Measurements from ENCODE around the gene CFAP299. TPM values are rescaled to one million over a fixed set of nuclear protein-coding genes. Genes with fewer than 3 reads are reported as not detected.

Gene CFAP299
- polyA plus RNA-seq, 2 of the 4 experiments (the other 2 are of a cell fraction): not detected

DNA sequence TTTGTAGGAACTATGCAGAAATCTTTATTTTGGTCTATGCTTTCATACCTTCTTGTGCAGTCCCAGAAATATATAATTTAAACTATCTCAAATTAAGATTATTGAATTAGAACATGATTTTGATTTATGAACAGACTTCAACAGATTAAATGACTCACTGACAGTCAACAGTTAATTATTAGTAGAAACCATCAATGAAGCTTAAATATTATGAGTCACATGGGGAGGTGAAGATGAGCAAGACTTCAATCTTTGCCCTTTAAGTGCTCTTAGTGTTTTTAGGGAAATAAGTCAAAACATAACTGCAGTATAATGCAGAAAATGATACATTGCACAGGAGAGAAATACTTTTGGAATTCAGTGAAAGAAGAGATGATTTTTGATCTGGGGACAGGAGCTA, 613.5 kb downstream of the CFAP299 start:
- Histone ChIP-seq H3K4me2 (no peak overlapping the region), H3K27ac (no peak overlapping the region), H3K9me3 (no peaks in the 10 kb centered on the region), H3K4me3 (no peak overlapping the region), H3K4me1 (no peaks in the 10 kb centered on the region)
- TF ChIP-seq TP53 (CRISPR knock-in tag; IDR thresholded peaks at IDR 0.05) (no peak), MYC (IDR thresholded peaks at IDR 0.05; ENCODE audit: borderline replicate concordance, low read length) (no peak), MAZ (IDR thresholded peaks at IDR 0.05; ENCODE audit: borderline replicate concordance, low read depth, low read length) (no peak), HEYL (CRISPR knock-in tag; IDR thresholded peaks at IDR 0.05) (no peak), CBX2 (IDR thresholded peaks at IDR 0.05; ENCODE audit: borderline replicate concordance, low read depth) (no peak), SREBF2 (IDR thresholded peaks at IDR 0.05) (no peak), CHD2 (IDR thresholded peaks at IDR 0.05; ENCODE audit: low read length, partially characterized antibody) (no peak), NFE2L2 (conservative IDR thresholded peaks at IDR 0.05; ENCODE audit: low read length) (no peak), ESRRA (IDR thresholded peaks at IDR 0.05; ENCODE audit: borderline replicate concordance, low read length) (no peak)
- TF ChIP-seq, protein P1, sequence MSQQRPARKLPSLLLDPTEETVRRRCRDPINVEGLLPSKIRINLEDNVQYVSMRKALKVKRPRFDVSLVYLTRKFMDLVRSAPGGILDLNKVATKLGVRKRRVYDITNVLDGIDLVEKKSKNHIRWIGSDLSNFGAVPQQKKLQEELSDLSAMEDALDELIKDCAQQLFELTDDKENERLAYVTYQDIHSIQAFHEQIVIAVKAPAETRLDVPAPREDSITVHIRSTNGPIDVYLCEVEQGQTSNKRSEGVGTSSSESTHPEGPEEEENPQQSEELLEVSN (IDR thresholded peaks at IDR 0.05; ENCODE audit: borderline replicate concordance, low read depth): no peak
- no peak for FAIRE-seq
- no peak for DNase-seq (ENCODE audit: low read depth in 1 of 2, low spot score in 1 of 2)
- ChIA-PET CTCF (no interaction called here), POLR2A (no interaction called here)
- ATAC-seq: no peak

DNA sequence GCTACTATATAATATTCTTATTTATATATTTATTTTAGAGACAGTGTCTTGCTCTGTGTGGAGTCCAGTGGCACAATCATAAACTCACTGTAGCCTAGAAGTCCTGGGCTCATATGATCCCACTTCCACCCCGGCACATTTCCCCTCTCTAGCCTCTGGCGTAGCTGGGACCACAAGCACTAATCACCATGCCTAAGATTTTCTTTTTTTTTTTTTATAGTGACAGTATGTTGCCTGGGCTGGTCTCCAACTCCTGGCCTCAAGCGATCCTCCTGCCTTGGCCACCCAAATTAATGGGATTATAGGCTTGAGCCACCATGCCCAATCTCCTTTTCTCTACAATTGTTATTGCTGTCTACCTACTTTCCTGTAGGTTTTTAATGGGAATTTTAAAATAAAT, 620.9 kb downstream of the CFAP299 start:
- Histone ChIP-seq H3K27ac (no peak overlapping the region), H3K4me1 (no peaks in the 10 kb centered on the region), H3K4me2 (no peak overlapping the region), H3K9me3 (no peaks in the 10 kb centered on the region), H3K4me3 (no peak overlapping the region)
- TF ChIP-seq EP300 (IDR thresholded peaks at IDR 0.05): no peak
- TF ChIP-seq POLR2A (IDR thresholded peaks at IDR 0.05; ENCODE audit: low read length): no peak
- TF ChIP-seq, protein P2, sequence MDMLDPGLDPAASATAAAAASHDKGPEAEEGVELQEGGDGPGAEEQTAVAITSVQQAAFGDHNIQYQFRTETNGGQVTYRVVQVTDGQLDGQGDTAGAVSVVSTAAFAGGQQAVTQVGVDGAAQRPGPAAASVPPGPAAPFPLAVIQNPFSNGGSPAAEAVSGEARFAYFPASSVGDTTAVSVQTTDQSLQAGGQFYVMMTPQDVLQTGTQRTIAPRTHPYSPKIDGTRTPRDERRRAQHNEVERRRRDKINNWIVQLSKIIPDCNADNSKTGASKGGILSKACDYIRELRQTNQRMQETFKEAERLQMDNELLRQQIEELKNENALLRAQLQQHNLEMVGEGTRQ (IDR thresholded peaks at IDR 0.05): no peak
- TF ChIP-seq BHLHE40 (IDR thresholded peaks at IDR 0.05; ENCODE audit: low read depth, low read length): no peak
- TF ChIP-seq HEYL (CRISPR knock-in tag; IDR thresholded peaks at IDR 0.05): no peak
- TF ChIP-seq MYC (IDR thresholded peaks at IDR 0.05; ENCODE audit: borderline replicate concordance, low read length): no peak
- TF ChIP-seq, protein P1 (IDR thresholded peaks at IDR 0.05; ENCODE audit: borderline replicate concordance, low read depth): no peak
- no peak for TF ChIP-seq SREBF2 (IDR thresholded peaks at IDR 0.05)
- TF ChIP-seq ZNF302 (CRISPR knock-in tag; IDR thresholded peaks at IDR 0.05): no peak
- TF ChIP-seq GATA3 (IDR thresholded peaks at IDR 0.05; ENCODE audit: borderline replicate concordance): no peak
- no peak for TF ChIP-seq RARB (CRISPR knock-in tag; IDR thresholded peaks at IDR 0.05)
- CTCF ChIA-PET: no interaction called here
- ATAC-seq (no peak), FAIRE-seq (no peak), DNase-seq (ENCODE audit: low read depth in 1 of 2, low spot score in 1 of 2) (no peak)
- POLR2A ChIA-PET: no interaction called here
- WGBS (ENCODE audit: missing lambda C conversion rate): 34% methylated on average over 3 of the region's 3 CpGs

DNA sequence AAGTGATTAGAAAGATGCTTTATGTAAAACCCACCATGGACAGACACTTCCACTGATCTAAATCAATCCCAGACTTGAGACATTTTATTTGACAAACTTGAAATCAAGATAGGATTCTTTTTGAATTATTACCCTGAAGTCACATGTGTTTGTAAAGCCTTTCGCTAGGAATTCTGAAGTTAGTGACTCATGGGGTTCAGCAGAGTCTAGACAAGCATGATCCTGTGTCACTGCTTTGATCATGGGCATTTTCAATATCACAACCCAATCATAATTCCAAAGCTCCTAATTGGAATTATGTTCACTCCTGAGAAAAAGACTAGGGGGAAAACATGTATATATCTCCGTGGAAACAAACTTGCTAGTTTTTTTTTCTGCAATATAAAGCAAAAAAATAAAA, 627.5 kb downstream of the CFAP299 start:
- Histone ChIP-seq H3K4me2 (no peak overlapping the region), H3K4me3 (no peak overlapping the region), H3K4me1 (no peaks in the 10 kb centered on the region), H3K9me3 (no peaks in the 10 kb centered on the region), H3K27ac (no peak overlapping the region)
- DNase-seq (ENCODE audit: low read depth in 1 of 2, low spot score in 1 of 2): peak in 1 of 2 experiments; percentile 6
- WGBS (ENCODE audit: missing lambda C conversion rate): 0% methylated on average over 2 of the region's 2 CpGs
- CTCF ChIA-PET: no interaction called here
- TF ChIP-seq CEBPB (IDR thresholded peaks at IDR 0.05) (no peak), FOSB (CRISPR knock-in tag; IDR thresholded peaks at IDR 0.05) (no peak), RARB (CRISPR knock-in tag; IDR thresholded peaks at IDR 0.05) (no peak), RNF2 (IDR thresholded peaks at IDR 0.05; ENCODE audit: borderline replicate concordance, low read depth) (no peak), ZFP36 (IDR thresholded peaks at IDR 0.05; ENCODE audit: borderline replicate concordance, partially characterized antibody) (no peak), TFCP2L1 (CRISPR knock-in tag; IDR thresholded peaks at IDR 0.05) (no peak), MAFK (IDR thresholded peaks at IDR 0.05; ENCODE audit: partially characterized antibody) (no peak), HDAC2 (IDR thresholded peaks at IDR 0.05) (no peak), HOXB13 (CRISPR knock-in tag; IDR thresholded peaks at IDR 0.05; ENCODE audit: low read depth) (no peak), KDM5A (IDR thresholded peaks at IDR 0.05) (no peak), FOXS1 (CRISPR knock-in tag; IDR thresholded peaks at IDR 0.05) (no peak)
- TF ChIP-seq, protein P3, sequence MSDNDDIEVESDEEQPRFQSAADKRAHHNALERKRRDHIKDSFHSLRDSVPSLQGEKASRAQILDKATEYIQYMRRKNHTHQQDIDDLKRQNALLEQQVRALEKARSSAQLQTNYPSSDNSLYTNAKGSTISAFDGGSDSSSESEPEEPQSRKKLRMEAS (IDR thresholded peaks at IDR 0.05): no peak
- TF ChIP-seq, protein P4, sequence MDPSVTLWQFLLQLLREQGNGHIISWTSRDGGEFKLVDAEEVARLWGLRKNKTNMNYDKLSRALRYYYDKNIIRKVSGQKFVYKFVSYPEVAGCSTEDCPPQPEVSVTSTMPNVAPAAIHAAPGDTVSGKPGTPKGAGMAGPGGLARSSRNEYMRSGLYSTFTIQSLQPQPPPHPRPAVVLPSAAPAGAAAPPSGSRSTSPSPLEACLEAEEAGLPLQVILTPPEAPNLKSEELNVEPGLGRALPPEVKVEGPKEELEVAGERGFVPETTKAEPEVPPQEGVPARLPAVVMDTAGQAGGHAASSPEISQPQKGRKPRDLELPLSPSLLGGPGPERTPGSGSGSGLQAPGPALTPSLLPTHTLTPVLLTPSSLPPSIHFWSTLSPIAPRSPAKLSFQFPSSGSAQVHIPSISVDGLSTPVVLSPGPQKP (IDR thresholded peaks at IDR 0.05; ENCODE audit: low read depth, low read length): no peak
- TF ChIP-seq, protein P5, sequence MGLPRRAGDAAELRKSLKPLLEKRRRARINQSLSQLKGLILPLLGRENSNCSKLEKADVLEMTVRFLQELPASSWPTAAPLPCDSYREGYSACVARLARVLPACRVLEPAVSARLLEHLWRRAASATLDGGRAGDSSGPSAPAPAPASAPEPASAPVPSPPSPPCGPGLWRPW (IDR thresholded peaks at IDR 0.05): no peak
- no peak for FAIRE-seq
- POLR2A ChIA-PET: no interaction called here
- no peak for ATAC-seq

Data from A549 (cell line).